NCI-H1092 treated with DMSO at 0.1 percent for 48 hours (cell line): Measurements from ENCODE around the gene SV2B.
"Not testable (repeated sequence)": the region's sequence is repeated elsewhere in the genome, so short reads cannot be mapped to it uniquely, and the experiment has no call there.

Experiments used
- DNase-seq: peaks from one replicate; lab custom pipeline; 2025; lab: John Stamatoyannopoulos, UW

Gene SV2B

GRCh38 chr15:91318516-91318915, 218.5 kb downstream of the SV2B start:
- DNase-seq: no peak

- no peak for DNase-seq
Measured at GRCh38 chr15:91318931-91319330, 218.9 kb downstream of the SV2B start.

- DNase-seq: no peak
Measured at GRCh38 chr15:91319371-91320059, 219.5 kb downstream of the SV2B start.

- DNase-seq: no peak
Measured at GRCh38 chr15:91320101-91320500, 220.0 kb downstream of the SV2B start.

- DNase-seq: no peak
Measured at GRCh38 chr15:91329914-91330313, 229.9 kb downstream of the SV2B start.

- no peak for DNase-seq
Measured at GRCh38 chr15:91331581-91331980, 231.5 kb downstream of the SV2B start.

- no peak for DNase-seq
Measured at GRCh38 chr15:91335702-91336101, 235.6 kb downstream of the SV2B start.

GRCh38 chr15:91336687-91337086, 236.6 kb downstream of the SV2B start:
- DNase-seq: no peak

- no peak for DNase-seq
Measured at GRCh38 chr15:91338766-91339165, 238.7 kb downstream of the SV2B start.

- no peak for DNase-seq
Measured at GRCh38 chr15:91342097-91342496, 242.0 kb downstream of the SV2B start.

- DNase-seq: not testable (repeated sequence)
Measured at GRCh38 chr15:91344912-91345311, 244.9 kb downstream of the SV2B start.

- no peak for DNase-seq
Measured at GRCh38 chr15:91345736-91346135, 245.7 kb downstream of the SV2B start.

- no peak for DNase-seq
Measured at GRCh38 chr15:91346259-91346658, 246.2 kb downstream of the SV2B start.

- no peak for DNase-seq
Measured at GRCh38 chr15:91348752-91349500, 248.9 kb downstream of the SV2B start.
